Fibroblast of mammary gland (primary cell): ENCODE data around the gene ATRNL1.

Source experiments
- DNase-seq: peaks from one replicate; pipeline ENCODE4 v3.0.0-alpha.2; 2010; ENCODE audit warnings: low read depth
- H3K4me3 ChIP-seq: 2 replicates; pipeline ENCODE4 v1.5.1; 2011; ENCODE audit warnings: low read depth, mild to moderate bottlenecking, low read length, moderate library complexity; ENCODE audit not compliant: control insufficient read depth
- CTCF ChIP-seq: conservative IDR thresholded peaks from 2 replicates; pipeline ENCODE4 v1.5.1; 2011; ENCODE audit warnings: low read depth, low read length, inconsistent platforms; ENCODE audit not compliant: control insufficient read depth, insufficient read depth

ATRNL1 gene

GRCh38 chr10:115989621-115990020 lies 896.5 kb downstream of the ATRNL1 start:
- DNase-seq: no peak
- TF ChIP-seq CTCF: no peak
- no peak overlapping the region for H3K4me3 ChIP-seq

- no peak overlapping the region for H3K4me3 ChIP-seq
- TF ChIP-seq CTCF: no peak
- no peak for DNase-seq
Measured at GRCh38 chr10:115992236-115992986, 899.2 kb downstream of the ATRNL1 start.

- no peak overlapping the region for H3K4me3 ChIP-seq
- no peak for TF ChIP-seq CTCF
- DNase-seq: no peak
Measured at GRCh38 chr10:115996031-115996430, 902.9 kb downstream of the ATRNL1 start.

DNA sequence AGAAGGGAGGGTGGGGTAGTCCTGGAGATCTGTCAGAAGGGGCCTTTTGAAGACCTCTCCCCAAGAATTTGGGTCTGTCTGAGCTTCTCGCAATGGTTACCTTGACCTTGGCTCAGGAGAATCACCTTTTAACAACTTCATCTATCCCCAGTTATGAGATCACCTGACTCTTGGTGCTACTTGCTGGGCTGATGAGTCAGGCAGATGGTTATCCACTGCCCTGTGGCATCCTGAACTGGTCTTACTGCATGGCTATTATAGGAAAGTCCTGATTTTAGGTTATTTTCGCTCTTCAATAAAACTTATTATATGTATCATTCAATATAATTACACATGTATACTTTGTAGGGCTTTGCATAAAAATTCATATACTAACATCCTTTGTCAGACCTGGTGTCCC lies 905.1 kb downstream of the ATRNL1 start:
- TF ChIP-seq CTCF: no peak
- no peak overlapping the region for H3K4me3 ChIP-seq
- no peak for DNase-seq
